C4-2B (cell line): Measurements from ENCODE around the gene KNTC1.

ENCODE experiments used
- CTCF ChIP-seq: fragments of 450-650 bp; conservative IDR thresholded peaks from 2 replicates; pipeline ENCODE4 v1.5.1; 2017; ENCODE audit warnings: mild to moderate bottlenecking
- ZFX ChIP-seq: fragments of 450-650 bp; IDR thresholded peaks from 2 replicates; pipeline ENCODE4 v1.6.1; 2017

- no peak for TF ChIP-seq CTCF
- TF ChIP-seq ZFX = no peak
Observed at GRCh38 chr12:122571821-122572220, 44.8 kb downstream of the KNTC1 start.
